HEK293 (cell line): ENCODE results near the gene SESTD1.

ENCODE experiments used
- CTCF ChIA-PET: fragments of 350-600 bp; formaldehyde crosslinking; extraction: SDS; loops from one replicate; lab custom pipeline; 2021; ENCODE audit warnings: antibody characterized with exemption; lab: Yijun Ruan, JAX
- POLR2A ChIA-PET: fragments of 300-600 bp; formaldehyde crosslinking; extraction: SDS; loops from one replicate; lab custom pipeline; 2020; ENCODE audit warnings: antibody characterized with exemption, inconsistent platforms; lab: Yijun Ruan, JAX
- H3K27ac ChIP-seq: fragments of 200-500 bp; sonication (Bioruptor generic); 2 replicates; pipeline ENCODE4 v1.5.1; 2014; ENCODE audit warnings: low read depth, low read length, control low read depth, inconsistent platforms; ENCODE audit errors: extremely low read depth
- H3K36me3 ChIP-seq, 2 experiments: fragments of 200-500 bp in 1 of 2; sonication (Bioruptor generic) in 1 of 2; 1 replicate in 1 of 2; 2 replicates in 1 of 2; pipeline ENCODE4 v1.5.1; 2014 to 2017; ENCODE audit warnings: inconsistent platforms in 2 of 2, low read length in 2 of 2; ENCODE audit not compliant: control insufficient read depth in 2 of 2, insufficient read depth in 1 of 2
- H3K4me1 ChIP-seq: fragments of 200-500 bp; sonication (Bioruptor generic); 2 replicates; pipeline ENCODE4 v1.5.1; 2014; ENCODE audit warnings: mild to moderate bottlenecking, low read length, inconsistent platforms; ENCODE audit not compliant: control insufficient read depth, insufficient read depth
- H3K4me3 ChIP-seq: 2 replicates; pipeline ENCODE4 v1.5.1; 2011; ENCODE audit warnings: low read depth, mild to moderate bottlenecking, control low read depth, low read length, moderate library complexity
- H3K9me3 ChIP-seq: fragments of 200-500 bp; sonication (Bioruptor generic); 2 replicates; pipeline ENCODE4 v1.5.1; 2014; ENCODE audit warnings: low read depth, low read length, inconsistent platforms; ENCODE audit not compliant: control insufficient read depth, insufficient read depth
- GLIS1 ChIP-seq: fragments of 450-650 bp; formaldehyde crosslinking; IDR thresholded peaks from 2 replicates; pipeline ENCODE4 v1.5.1; 2016; ENCODE audit warnings: missing biosample characterization, missing genetic modification characterization
- GLIS2 ChIP-seq: fragments of 450-650 bp; formaldehyde crosslinking; IDR thresholded peaks from 2 replicates; pipeline ENCODE4 v1.5.1; 2016; ENCODE audit warnings: missing biosample characterization, missing genetic modification characterization
- KLF1 ChIP-seq: fragments of 450-650 bp; formaldehyde crosslinking; IDR thresholded peaks from 2 replicates; pipeline ENCODE4 v1.5.1; 2016; ENCODE audit warnings: missing biosample characterization, missing genetic modification characterization
- PATZ1 ChIP-seq: fragments of 450-650 bp; formaldehyde crosslinking; IDR thresholded peaks from 2 replicates; pipeline ENCODE4 v1.5.1; 2016; ENCODE audit warnings: missing biosample characterization, missing genetic modification characterization
- PRDM1 ChIP-seq: fragments of 450-650 bp; formaldehyde crosslinking; IDR thresholded peaks from 2 replicates; pipeline ENCODE4; 2016; ENCODE audit warnings: missing biosample characterization, missing genetic modification characterization
- SALL2 ChIP-seq: fragments of 450-650 bp; formaldehyde crosslinking; IDR thresholded peaks from 2 replicates; pipeline ENCODE4 v1.5.0; 2017; ENCODE audit warnings: missing biosample characterization, mild to moderate bottlenecking, missing genetic modification characterization, borderline replicate concordance
- ZBTB17 ChIP-seq: fragments of 450-650 bp; formaldehyde crosslinking; IDR thresholded peaks from 2 replicates; pipeline ENCODE4 v1.5.1; 2016; ENCODE audit warnings: missing biosample characterization, missing genetic modification characterization
- ZIC2 ChIP-seq: fragments of 450-650 bp; formaldehyde crosslinking; IDR thresholded peaks from 2 replicates; pipeline ENCODE4 v1.5.1; 2016; ENCODE audit warnings: missing biosample characterization, missing genetic modification characterization
- ZNF211 ChIP-seq: fragments of 450-650 bp; formaldehyde crosslinking; IDR thresholded peaks from 2 replicates; pipeline ENCODE4 v1.5.1; 2016; ENCODE audit warnings: low read depth, missing biosample characterization, missing genetic modification characterization
- ZNF214 ChIP-seq: fragments of 450-650 bp; formaldehyde crosslinking; IDR thresholded peaks from 2 replicates; pipeline ENCODE4 v1.5.1; 2017; ENCODE audit warnings: missing biosample characterization, mild to moderate bottlenecking, missing genetic modification characterization, borderline replicate concordance
- ZNF23 ChIP-seq: fragments of 450-650 bp; formaldehyde crosslinking; IDR thresholded peaks from 2 replicates; pipeline ENCODE4 v1.5.1; 2016; ENCODE audit warnings: missing biosample characterization, missing genetic modification characterization, borderline replicate concordance
- ZNF514 ChIP-seq: fragments of 450-650 bp; formaldehyde crosslinking; IDR thresholded peaks from 2 replicates; pipeline ENCODE4 v1.5.1; 2016; ENCODE audit warnings: missing biosample characterization, missing genetic modification characterization
- ZNF521 ChIP-seq: fragments of 450-650 bp; formaldehyde crosslinking; IDR thresholded peaks from 2 replicates; pipeline ENCODE4 v1.5.1; 2017; ENCODE audit warnings: missing biosample characterization, mild to moderate bottlenecking, missing genetic modification characterization
- ZNF544 ChIP-seq: fragments of 450-650 bp; formaldehyde crosslinking; IDR thresholded peaks from 2 replicates; pipeline ENCODE4 v1.5.0; 2017; ENCODE audit warnings: missing biosample characterization, missing genetic modification characterization
- ZNF704 ChIP-seq: fragments of 450-650 bp; formaldehyde crosslinking; IDR thresholded peaks from 2 replicates; pipeline ENCODE4 v1.5.1; 2016; ENCODE audit warnings: missing biosample characterization, missing genetic modification characterization
- ZSCAN30 ChIP-seq: fragments of 450-650 bp; IDR thresholded peaks from 2 replicates; pipeline ENCODE4 v1.5.1; 2018; ENCODE audit warnings: missing biosample characterization, mild to moderate bottlenecking, missing genetic modification characterization, moderate library complexity
- TF ChIP-seq, protein P1 (sequence below): fragments of 450-650 bp; formaldehyde crosslinking; IDR thresholded peaks from 2 replicates; pipeline ENCODE4 v1.5.1; 2016; ENCODE audit warnings: missing biosample characterization, missing genetic modification characterization, low read depth
- TF ChIP-seq, protein P2 (sequence below): fragments of 450-650 bp; formaldehyde crosslinking; IDR thresholded peaks from 2 replicates; pipeline ENCODE4; 2016; ENCODE audit warnings: missing biosample characterization, missing genetic modification characterization
- TF ChIP-seq, protein P3 (sequence below): fragments of 450-650 bp; IDR thresholded peaks from 2 replicates; pipeline ENCODE4 v1.5.1; 2018; ENCODE audit warnings: missing biosample characterization, missing genetic modification characterization
- TF ChIP-seq, protein P4 (sequence below): fragments of 450-650 bp; formaldehyde crosslinking; IDR thresholded peaks from 2 replicates; pipeline ENCODE4 v1.5.1; 2017; ENCODE audit warnings: missing biosample characterization, mild to moderate bottlenecking, missing genetic modification characterization, moderate library complexity
- TF ChIP-seq, protein P5 (sequence below): fragments of 450-650 bp; formaldehyde crosslinking; IDR thresholded peaks from 2 replicates; pipeline ENCODE4 v1.5.1; 2016; ENCODE audit warnings: missing biosample characterization, missing genetic modification characterization

The SESTD1 gene

DNA sequence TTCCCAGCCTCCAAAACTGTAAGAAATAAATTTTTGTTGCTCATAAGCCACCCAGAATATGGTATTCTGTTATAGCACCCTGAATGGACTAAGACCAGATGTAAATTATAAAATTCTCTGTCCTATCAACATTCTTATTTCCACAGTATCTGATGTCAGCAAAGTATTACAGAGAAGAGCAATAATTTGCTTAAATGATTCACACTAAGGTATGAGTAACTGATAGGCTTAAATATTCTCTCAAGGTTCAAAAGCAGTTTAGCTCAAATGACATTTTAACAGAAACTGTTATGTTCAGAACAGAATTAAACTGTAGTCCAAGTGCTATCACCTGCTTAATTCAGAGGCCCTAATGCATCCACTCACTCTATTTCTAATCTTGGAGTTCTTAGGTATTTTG, 12.8 kb downstream of the SESTD1 start (continued):
- TF ChIP-seq, protein P1, sequence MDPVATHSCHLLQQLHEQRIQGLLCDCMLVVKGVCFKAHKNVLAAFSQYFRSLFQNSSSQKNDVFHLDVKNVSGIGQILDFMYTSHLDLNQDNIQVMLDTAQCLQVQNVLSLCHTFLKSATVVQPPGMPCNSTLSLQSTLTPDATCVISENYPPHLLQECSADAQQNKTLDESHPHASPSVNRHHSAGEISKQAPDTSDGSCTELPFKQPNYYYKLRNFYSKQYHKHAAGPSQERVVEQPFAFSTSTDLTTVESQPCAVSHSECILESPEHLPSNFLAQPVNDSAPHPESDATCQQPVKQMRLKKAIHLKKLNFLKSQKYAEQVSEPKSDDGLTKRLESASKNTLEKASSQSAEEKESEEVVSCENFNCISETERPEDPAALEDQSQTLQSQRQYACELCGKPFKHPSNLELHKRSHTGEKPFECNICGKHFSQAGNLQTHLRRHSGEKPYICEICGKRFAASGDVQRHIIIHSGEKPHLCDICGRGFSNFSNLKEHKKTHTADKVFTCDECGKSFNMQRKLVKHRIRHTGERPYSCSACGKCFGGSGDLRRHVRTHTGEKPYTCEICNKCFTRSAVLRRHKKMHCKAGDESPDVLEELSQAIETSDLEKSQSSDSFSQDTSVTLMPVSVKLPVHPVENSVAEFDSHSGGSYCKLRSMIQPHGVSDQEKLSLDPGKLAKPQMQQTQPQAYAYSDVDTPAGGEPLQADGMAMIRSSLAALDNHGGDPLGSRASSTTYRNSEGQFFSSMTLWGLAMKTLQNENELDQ (tag by site-specific recombination) = no peak
- TF ChIP-seq GLIS2 (tag by site-specific recombination) = no peak

GRCh38 chr2:179250848-179251504, 13.7 kb downstream of the SESTD1 start:
- H3K36me3 ChIP-seq = no peaks in the 10 kb centered on the region
- H3K27ac ChIP-seq = no peak overlapping the region
- H3K4me3 ChIP-seq = no peak overlapping the region
- TF ChIP-seq, protein P2, sequence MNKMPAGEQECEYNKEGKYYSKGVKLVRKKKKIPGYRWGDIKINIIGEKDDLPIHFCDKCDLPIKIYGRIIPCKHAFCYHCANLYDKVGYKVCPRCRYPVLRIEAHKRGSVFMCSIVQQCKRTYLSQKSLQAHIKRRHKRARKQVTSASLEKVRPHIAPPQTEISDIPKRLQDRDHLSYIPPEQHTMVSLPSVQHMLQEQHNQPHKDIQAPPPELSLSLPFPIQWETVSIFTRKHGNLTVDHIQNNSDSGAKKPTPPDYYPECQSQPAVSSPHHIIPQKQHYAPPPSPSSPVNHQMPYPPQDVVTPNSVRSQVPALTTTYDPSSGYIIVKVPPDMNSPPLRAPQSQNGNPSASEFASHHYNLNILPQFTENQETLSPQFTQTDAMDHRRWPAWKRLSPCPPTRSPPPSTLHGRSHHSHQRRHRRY (tag by site-specific recombination) = no peak
- no peak for TF ChIP-seq ZNF23 (tag by site-specific recombination)
- TF ChIP-seq PATZ1 = no peak
- TF ChIP-seq, protein P3, sequence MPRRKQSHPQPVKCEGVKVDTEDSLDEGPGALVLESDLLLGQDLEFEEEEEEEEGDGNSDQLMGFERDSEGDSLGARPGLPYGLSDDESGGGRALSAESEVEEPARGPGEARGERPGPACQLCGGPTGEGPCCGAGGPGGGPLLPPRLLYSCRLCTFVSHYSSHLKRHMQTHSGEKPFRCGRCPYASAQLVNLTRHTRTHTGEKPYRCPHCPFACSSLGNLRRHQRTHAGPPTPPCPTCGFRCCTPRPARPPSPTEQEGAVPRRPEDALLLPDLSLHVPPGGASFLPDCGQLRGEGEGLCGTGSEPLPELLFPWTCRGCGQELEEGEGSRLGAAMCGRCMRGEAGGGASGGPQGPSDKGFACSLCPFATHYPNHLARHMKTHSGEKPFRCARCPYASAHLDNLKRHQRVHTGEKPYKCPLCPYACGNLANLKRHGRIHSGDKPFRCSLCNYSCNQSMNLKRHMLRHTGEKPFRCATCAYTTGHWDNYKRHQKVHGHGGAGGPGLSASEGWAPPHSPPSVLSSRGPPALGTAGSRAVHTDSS = no peak
- no peak for TF ChIP-seq ZNF214 (tag by site-specific recombination)
- TF ChIP-seq, protein P4, sequence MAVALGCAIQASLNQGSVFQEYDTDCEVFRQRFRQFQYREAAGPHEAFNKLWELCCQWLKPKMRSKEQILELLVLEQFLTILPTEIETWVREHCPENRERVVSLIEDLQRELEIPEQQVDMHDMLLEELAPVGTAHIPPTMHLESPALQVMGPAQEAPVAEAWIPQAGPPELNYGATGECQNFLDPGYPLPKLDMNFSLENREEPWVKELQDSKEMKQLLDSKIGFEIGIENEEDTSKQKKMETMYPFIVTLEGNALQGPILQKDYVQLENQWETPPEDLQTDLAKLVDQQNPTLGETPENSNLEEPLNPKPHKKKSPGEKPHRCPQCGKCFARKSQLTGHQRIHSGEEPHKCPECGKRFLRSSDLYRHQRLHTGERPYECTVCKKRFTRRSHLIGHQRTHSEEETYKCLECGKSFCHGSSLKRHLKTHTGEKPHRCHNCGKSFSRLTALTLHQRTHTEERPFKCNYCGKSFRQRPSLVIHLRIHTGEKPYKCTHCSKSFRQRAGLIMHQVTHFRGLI = no peak
- no peak for TF ChIP-seq ZNF544 (tag by site-specific recombination)
- TF ChIP-seq ZNF704 = no peak
- TF ChIP-seq, protein P1 (tag by site-specific recombination) = no peak
- no peak for TF ChIP-seq ZBTB17
- TF ChIP-seq PRDM1 (tag by site-specific recombination) = no peak
- TF ChIP-seq ZSCAN30 = no peak
- no peak for TF ChIP-seq KLF1 (tag by site-specific recombination)
- TF ChIP-seq GLIS1 (tag by site-specific recombination) = no peak
- TF ChIP-seq, protein P5, sequence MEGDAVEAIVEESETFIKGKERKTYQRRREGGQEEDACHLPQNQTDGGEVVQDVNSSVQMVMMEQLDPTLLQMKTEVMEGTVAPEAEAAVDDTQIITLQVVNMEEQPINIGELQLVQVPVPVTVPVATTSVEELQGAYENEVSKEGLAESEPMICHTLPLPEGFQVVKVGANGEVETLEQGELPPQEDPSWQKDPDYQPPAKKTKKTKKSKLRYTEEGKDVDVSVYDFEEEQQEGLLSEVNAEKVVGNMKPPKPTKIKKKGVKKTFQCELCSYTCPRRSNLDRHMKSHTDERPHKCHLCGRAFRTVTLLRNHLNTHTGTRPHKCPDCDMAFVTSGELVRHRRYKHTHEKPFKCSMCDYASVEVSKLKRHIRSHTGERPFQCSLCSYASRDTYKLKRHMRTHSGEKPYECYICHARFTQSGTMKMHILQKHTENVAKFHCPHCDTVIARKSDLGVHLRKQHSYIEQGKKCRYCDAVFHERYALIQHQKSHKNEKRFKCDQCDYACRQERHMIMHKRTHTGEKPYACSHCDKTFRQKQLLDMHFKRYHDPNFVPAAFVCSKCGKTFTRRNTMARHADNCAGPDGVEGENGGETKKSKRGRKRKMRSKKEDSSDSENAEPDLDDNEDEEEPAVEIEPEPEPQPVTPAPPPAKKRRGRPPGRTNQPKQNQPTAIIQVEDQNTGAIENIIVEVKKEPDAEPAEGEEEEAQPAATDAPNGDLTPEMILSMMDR = no peak
- no peak for TF ChIP-seq ZNF211 (tag by site-specific recombination)
- no peak for TF ChIP-seq ZNF521 (tag by site-specific recombination)
- no peak for TF ChIP-seq ZIC2 (tag by site-specific recombination)
- no peak for TF ChIP-seq SALL2 (tag by site-specific recombination)
- no peak for TF ChIP-seq ZNF514 (tag by site-specific recombination)
- H3K9me3 ChIP-seq = no peaks in the 10 kb centered on the region
- ChIA-PET CTCF (no interaction called here), POLR2A (no interaction called here)
- H3K4me1 ChIP-seq = peaks cover 9% of the 10 kb centered on the region; the same call in 1 of the 2 replicates
